ENCODE results near the gene SHISA7. TPM values are rescaled to one million over a fixed set of nuclear protein-coding genes. Genes with fewer than 3 reads are reported as not detected.

Gene SHISA7
- total RNA-seq, 1 donor from 2014 or later = 0.25 TPM

GRCh38 chr19:55443824-55444480 is 852 bp upstream of the SHISA7 start:
- intact Hi-C loops (cut with DNase I) = no loop called here
- Histone ChIP-seq H3K27ac (no peak overlapping the region), H3K4me1 (peaks cover 28% of the 10 kb centered on the region), H3K36me3 (no peaks in the 10 kb centered on the region), H3K9me3 (no peaks in the 10 kb centered on the region), H3K27me3 (peaks cover 21% of the 10 kb centered on the region), H3K4me3 (no peak overlapping the region)
- DNase-seq (ENCODE audit: extremely low spot score in 2 of 2) = no peak
- no peak for TF ChIP-seq POLR2A (IDR thresholded peaks at IDR 0.05)
- TF ChIP-seq CTCF (IDR thresholded peaks at IDR 0.05) = no peak
- TF ChIP-seq POLR2AphosphoS5 (IDR thresholded peaks at IDR 0.05; ENCODE audit: insufficient read depth in 1 of 2, low read depth in 1 of 2) = no peak

GRCh38 chr19:55442372-55442961 is 633 bp downstream of the SHISA7 start:
- no peaks in the 10 kb centered on the region for H3K36me3 ChIP-seq
- H3K27ac ChIP-seq = no peak overlapping the region
- intact Hi-C loops (cut with DNase I) = no loop called here
- no peaks in the 10 kb centered on the region for H3K9me3 ChIP-seq
- peaks cover 22% of the 10 kb centered on the region for H3K4me1 ChIP-seq
- H3K27me3 ChIP-seq = peaks cover 21% of the 10 kb centered on the region
- TF ChIP-seq POLR2AphosphoS5 (IDR thresholded peaks at IDR 0.05; ENCODE audit: insufficient read depth in 1 of 2, low read depth in 1 of 2) = no peak
- TF ChIP-seq CTCF (IDR thresholded peaks at IDR 0.05) = no peak
- TF ChIP-seq POLR2A (IDR thresholded peaks at IDR 0.05) = no peak
- no peak overlapping the region for H3K4me3 ChIP-seq
- DNase-seq (ENCODE audit: extremely low spot score in 2 of 2) = no peak

GRCh38 chr19:55441692-55442321 is 1.3 kb downstream of the SHISA7 start:
- TF ChIP-seq CTCF (IDR thresholded peaks at IDR 0.05) (no peak), POLR2AphosphoS5 (IDR thresholded peaks at IDR 0.05; ENCODE audit: insufficient read depth in 1 of 2, low read depth in 1 of 2) (no peak), POLR2A (IDR thresholded peaks at IDR 0.05) (no peak)
- H3K27ac ChIP-seq = no peak overlapping the region
- H3K4me3 ChIP-seq = no peak overlapping the region
- intact Hi-C loops (cut with DNase I) = no loop called here
- H3K4me1 ChIP-seq = peaks cover 20% of the 10 kb centered on the region
- H3K9me3 ChIP-seq = no peaks in the 10 kb centered on the region
- peaks cover 21% of the 10 kb centered on the region for H3K27me3 ChIP-seq
- H3K36me3 ChIP-seq = no peaks in the 10 kb centered on the region
- DNase-seq (ENCODE audit: extremely low spot score in 2 of 2) = no peak

- Histone ChIP-seq H3K4me1 (peaks cover 20% of the 10 kb centered on the region), H3K9me3 (no peaks in the 10 kb centered on the region), H3K27ac (no peak overlapping the region), H3K4me3 (no peak overlapping the region), H3K27me3 (peaks cover 21% of the 10 kb centered on the region), H3K36me3 (no peaks in the 10 kb centered on the region)
- DNase-seq (ENCODE audit: extremely low spot score in 2 of 2) = no peak
- intact Hi-C loops (cut with DNase I) = no loop called here
- TF ChIP-seq CTCF (IDR thresholded peaks at IDR 0.05) = no peak
Observed at GRCh38 chr19:55441319-55441691, 1.8 kb downstream of the SHISA7 start.
